Suprapubic skin (tissue), 3 donors: ENCODE measurements around the gene C1QTNF8.

Experiments
- EP300 ChIP-seq: sonication (generic); formaldehyde crosslinking; IDR thresholded peaks from one replicate; pipeline ENCODE4 v1.6.1; 2017; ENCODE audit warnings: antibody characterized with exemption
- TF ChIP-seq, protein P1 (sequence below), 2 donors: fragments of 200-600 bp in 1 of 2; fragments of 450-650 bp in 1 of 2; sonication (generic) in 1 of 2; IDR thresholded peaks; one replicate each; pipeline ENCODE4 v1.5.1; 2016 to 2019; ENCODE audit warnings: antibody characterized with exemption in 2 of 2, mild to moderate bottlenecking in 1 of 2, moderate library complexity in 1 of 2

DNA sequence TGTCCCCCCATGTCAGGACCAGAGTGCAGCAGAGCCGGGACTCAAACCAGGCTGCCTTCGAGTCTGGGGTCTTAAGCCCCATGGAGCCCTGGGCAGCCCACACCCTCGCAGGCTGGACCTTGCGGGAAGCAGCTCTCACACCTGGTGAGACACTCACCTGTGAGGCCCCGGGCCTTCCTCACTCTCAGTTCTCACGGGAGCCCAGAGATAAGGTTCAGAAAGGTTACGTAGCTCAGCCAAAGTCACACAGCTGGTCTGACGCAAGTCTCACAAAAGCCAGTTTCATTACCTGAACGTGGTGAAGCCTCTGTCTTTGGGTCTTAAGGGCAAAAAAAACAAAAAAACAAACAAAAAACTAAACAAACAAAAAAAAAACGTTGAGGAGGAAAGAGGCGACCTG is 56.3 kb downstream of the C1QTNF8 start:
- TF ChIP-seq, protein P1, sequence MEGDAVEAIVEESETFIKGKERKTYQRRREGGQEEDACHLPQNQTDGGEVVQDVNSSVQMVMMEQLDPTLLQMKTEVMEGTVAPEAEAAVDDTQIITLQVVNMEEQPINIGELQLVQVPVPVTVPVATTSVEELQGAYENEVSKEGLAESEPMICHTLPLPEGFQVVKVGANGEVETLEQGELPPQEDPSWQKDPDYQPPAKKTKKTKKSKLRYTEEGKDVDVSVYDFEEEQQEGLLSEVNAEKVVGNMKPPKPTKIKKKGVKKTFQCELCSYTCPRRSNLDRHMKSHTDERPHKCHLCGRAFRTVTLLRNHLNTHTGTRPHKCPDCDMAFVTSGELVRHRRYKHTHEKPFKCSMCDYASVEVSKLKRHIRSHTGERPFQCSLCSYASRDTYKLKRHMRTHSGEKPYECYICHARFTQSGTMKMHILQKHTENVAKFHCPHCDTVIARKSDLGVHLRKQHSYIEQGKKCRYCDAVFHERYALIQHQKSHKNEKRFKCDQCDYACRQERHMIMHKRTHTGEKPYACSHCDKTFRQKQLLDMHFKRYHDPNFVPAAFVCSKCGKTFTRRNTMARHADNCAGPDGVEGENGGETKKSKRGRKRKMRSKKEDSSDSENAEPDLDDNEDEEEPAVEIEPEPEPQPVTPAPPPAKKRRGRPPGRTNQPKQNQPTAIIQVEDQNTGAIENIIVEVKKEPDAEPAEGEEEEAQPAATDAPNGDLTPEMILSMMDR (IDR thresholded peaks at IDR 0.05) = no peak
- no peak for TF ChIP-seq EP300
